Uterine smooth muscle cell (primary cell): Measurements from ENCODE around the gene FNDC8. TPM values are rescaled to one million over a fixed set of nuclear protein-coding genes. Genes with fewer than 3 reads are reported as not detected.

Experiments used
- total RNA-seq: library from RNA; depleted of rRNA; stranded (reverse); fragments of >200 nt; gene quantifications from 2 replicates; pipeline ENCODE4 v1.2.3, GENCODE V29; 2014

Gene FNDC8
- total RNA-seq = not detected in 2 replicates

GRCh38 chr17:35121315-35121714, at the start of gene FNDC8:
TSS of gene FNDC8 (plus strand) at chr17:35121615. CDS start at chr17:35121694, 79 bp downstream.

GRCh38 chr17:35119370-35120165, 1.8 kb upstream of the FNDC8 start, which contains the start of gene RAD51D:
TSS of gene RAD51D (minus strand) at chr17:35119860. CDS start at chr17:35119613, 247 bp downstream.

GRCh38 chr17:35141681-35142466, 20.5 kb downstream of the FNDC8 start, which contains the start of gene NLE1:
TSS of gene NLE1 (minus strand) at chr17:35142303. CDS start at chr17:35142275, 28 bp downstream.

GRCh38 chr17:35147375-35147905, 26.0 kb downstream of the FNDC8 start, which contains the start of gene UNC45B:
TSS of gene UNC45B (plus strand) at chr17:35147817. CDS start at chr17:35148264, 447 bp downstream.

Other genes with a start within 250 kb of the FNDC8 start
- 0.66 and 1.2 TPM in 2 replicates for gene CCT6B, start 160.2 kb upstream of the FNDC8 start, total RNA-seq
- gene ZNF830, start 160.1 kb upstream of the FNDC8 start, total RNA-seq = 15.2 and 16.2 TPM in 2 replicates
- gene LIG3, start 141.1 kb upstream of the FNDC8 start, total RNA-seq = 48.4 and 75.0 TPM in 2 replicates
- 12.2 and 24.2 TPM in 2 replicates for gene RFFL, start 57.9 kb upstream of the FNDC8 start, total RNA-seq
- gene RAD51D, start 1.8 kb upstream of the FNDC8 start, total RNA-seq = 9.9 and 11.6 TPM in 2 replicates
- 25.1 and 30.8 TPM in 2 replicates for gene NLE1, start 20.7 kb downstream of the FNDC8 start, total RNA-seq
- gene UNC45B, start 26.2 kb downstream of the FNDC8 start, total RNA-seq = not detected in 2 replicates
- not detected in 2 replicates for gene SLC35G3, start 72.8 kb downstream of the FNDC8 start, total RNA-seq
- gene SLFN5, start 121.5 kb downstream of the FNDC8 start, total RNA-seq = 139 and 188 TPM in 2 replicates